KMS-11 (cell line): ENCODE data around the gene MAPKBP1.

Experiments used
- H2AFZ ChIP-seq: fragments of 200-600 bp; sonication (generic); 2 replicates; pipeline ENCODE4 v1.6.1; 2016; ENCODE audit warnings: antibody characterized with exemption, mixed run types, low read depth
- H3K27ac ChIP-seq: fragments of 200-600 bp; sonication (generic); 2 replicates; pipeline ENCODE4 v1.6.1; 2016; ENCODE audit warnings: mild to moderate bottlenecking, mixed run types
- H3K27me3 ChIP-seq: fragments of 200-600 bp; sonication (generic); 2 replicates; pipeline ENCODE4 v1.6.1; 2017; ENCODE audit warnings: mild to moderate bottlenecking, low read depth, mixed run types, moderate library complexity; ENCODE audit not compliant: insufficient read depth
- H3K36me3 ChIP-seq: fragments of 200-600 bp; sonication (generic); 2 replicates; pipeline ENCODE4 v1.6.1; 2017; ENCODE audit warnings: mild to moderate bottlenecking, mixed run types; ENCODE audit not compliant: insufficient read depth
- H3K4me1 ChIP-seq: fragments of 200-600 bp; sonication (generic); 2 replicates; pipeline ENCODE4 v1.6.1; 2016; ENCODE audit warnings: mild to moderate bottlenecking, low read depth, mixed run types; ENCODE audit not compliant: poor library complexity, severe bottlenecking
- H3K4me2 ChIP-seq: fragments of 200-600 bp; sonication (generic); 2 replicates; pipeline ENCODE4 v1.7.0; 2016; ENCODE audit warnings: mild to moderate bottlenecking, mixed run types
- H3K4me3 ChIP-seq: fragments of 200-600 bp; sonication (generic); IDR thresholded peaks from 2 replicates; pipeline ENCODE4 v1.6.1; 2017; ENCODE audit warnings: low read depth, low read length, mixed read lengths; ENCODE audit not compliant: insufficient read depth
- H3K79me2 ChIP-seq: fragments of 200-600 bp; sonication (generic); 2 replicates; pipeline ENCODE4 v1.6.1; 2016; ENCODE audit warnings: low read depth, mixed run types; ENCODE audit not compliant: insufficient read depth
- H3K9ac ChIP-seq: fragments of 200-600 bp; sonication (generic); 2 replicates; pipeline ENCODE4 v1.6.1; 2016; ENCODE audit warnings: mild to moderate bottlenecking, mixed run types
- H4K20me1 ChIP-seq: fragments of 200-600 bp; sonication (generic); 2 replicates; pipeline ENCODE4 v1.6.1; 2016; ENCODE audit warnings: mild to moderate bottlenecking, mixed run types; ENCODE audit not compliant: insufficient read depth
- CTCF ChIP-seq: fragments of 200-600 bp; sonication (generic); conservative IDR thresholded peaks from 2 replicates; pipeline ENCODE4 v1.6.1; 2017; ENCODE audit warnings: low read depth, mild to moderate bottlenecking, antibody characterized with exemption, low read length, moderate library complexity, mixed read lengths

MAPKBP1 gene

GRCh38 chr15:41857316-41857715 is 83.0 kb downstream of the MAPKBP1 start:
- H3K36me3 ChIP-seq = no peaks in the 10 kb centered on the region
- H4K20me1 ChIP-seq = no peaks in the 10 kb centered on the region
- no peak overlapping the region for H3K9ac ChIP-seq
- no peaks in the 10 kb centered on the region for H3K4me1 ChIP-seq
- H3K4me2 ChIP-seq = no peak overlapping the region
- no peak for TF ChIP-seq CTCF
- no peak overlapping the region for H2AFZ ChIP-seq
- no peaks in the 10 kb centered on the region for H3K79me2 ChIP-seq
- H3K27me3 ChIP-seq = peaks cover 2% of the 10 kb centered on the region; the same call in 1 of the 2 replicates
- no peak overlapping the region for H3K4me3 ChIP-seq
- no peak overlapping the region for H3K27ac ChIP-seq

GRCh38 chr15:41858756-41859155 is 84.5 kb downstream of the MAPKBP1 start:
- H3K4me2 ChIP-seq = no peak overlapping the region
- H3K4me1 ChIP-seq = no peaks in the 10 kb centered on the region
- H3K27ac ChIP-seq = no peak overlapping the region

GRCh38 chr15:41860049-41860828 is 86.0 kb downstream of the MAPKBP1 start:
- Histone ChIP-seq H3K4me1 (no peaks in the 10 kb centered on the region), H3K27me3 (peaks cover 24% of the 10 kb centered on the region; the same call in 1 of the 2 replicates), H3K4me3 (no peak overlapping the region), H3K9ac (no peak overlapping the region), H3K36me3 (no peaks in the 10 kb centered on the region), H3K4me2 (no peak overlapping the region), H3K27ac (no peak overlapping the region), H2AFZ (no peak overlapping the region), H4K20me1 (no peaks in the 10 kb centered on the region), H3K79me2 (no peaks in the 10 kb centered on the region)
- no peak for TF ChIP-seq CTCF

More at GRCh38 chr15:41858756-41859155, 84.5 kb downstream of the MAPKBP1 start:
- no peak overlapping the region for H2AFZ ChIP-seq
- TF ChIP-seq CTCF = no peak
- no peaks in the 10 kb centered on the region for H4K20me1 ChIP-seq
- no peak overlapping the region for H3K4me3 ChIP-seq
- no peak overlapping the region for H3K9ac ChIP-seq
- H3K36me3 ChIP-seq = no peaks in the 10 kb centered on the region
- H3K27me3 ChIP-seq = peaks cover 10% of the 10 kb centered on the region; the same call in 1 of the 2 replicates
- H3K79me2 ChIP-seq = no peaks in the 10 kb centered on the region

- Histone ChIP-seq H3K4me1 (no peaks in the 10 kb centered on the region), H2AFZ (no peak overlapping the region), H3K9ac (no peak overlapping the region), H3K27ac (no peak overlapping the region), H4K20me1 (no peaks in the 10 kb centered on the region), H3K4me3 (no peak overlapping the region), H3K4me2 (no peak overlapping the region), H3K79me2 (no peaks in the 10 kb centered on the region), H3K36me3 (no peaks in the 10 kb centered on the region), H3K27me3 (peaks cover 28% of the 10 kb centered on the region; the same call in 1 of the 2 replicates)
- TF ChIP-seq CTCF = no peak
Observed at GRCh38 chr15:41861736-41862356, 87.6 kb downstream of the MAPKBP1 start.
